K562 (cell line): ENCODE results near the gene PKD1.
"Not testable (repeated sequence)": the region's sequence is repeated elsewhere in the genome, so short reads cannot be mapped to it uniquely, and the experiment has no call there.

Experiments
- ARID3A ChIP-seq: IDR thresholded peaks from 2 replicates; pipeline ENCODE4 v1.6.1; 2012; ENCODE audit warnings: low read depth, low read length, improper control_type of control experiment, borderline replicate concordance
- CTCF ChIP-seq, 3 experiments: IDR thresholded peaks in 2 of 3; conservative IDR thresholded peaks in 1 of 3; 2 replicates each; pipeline ENCODE4 v1.5.1; 2011 to 2012; ENCODE audit warnings: low read length in 3 of 3, mild to moderate bottlenecking in 3 of 3, control low read depth in 2 of 3, improper control_type of control experiment in 1 of 3, inconsistent platforms in 1 of 3, low read depth in 1 of 3, mixed read lengths in 1 of 3, moderate library complexity in 1 of 3; ENCODE audit not compliant: insufficient read depth in 2 of 3
- DNMT1 ChIP-seq: fragments of 450-650 bp; IDR thresholded peaks from 2 replicates; pipeline ENCODE4 v1.6.1; 2016; ENCODE audit warnings: antibody characterized with exemption, mild to moderate bottlenecking
- KDM1A ChIP-seq, 2 experiments: fragments of 450-650 bp; IDR thresholded peaks; 2 replicates each; pipeline ENCODE4 v1.6.1; 2016; ENCODE audit warnings: mild to moderate bottlenecking in 2 of 2
- LCOR ChIP-seq: sonication (generic); formaldehyde crosslinking; IDR thresholded peaks from 2 replicates; pipeline ENCODE4 v1.8.0; 2022; ENCODE audit warnings: mild to moderate bottlenecking, missing genetic modification reagents
- MAFG ChIP-seq: fragments of 450-650 bp; conservative IDR thresholded peaks from 2 replicates; pipeline ENCODE4 v1.6.1; 2016; ENCODE audit warnings: missing genetic modification characterization, missing compliant biosample characterization
- NR2C2 ChIP-seq, 2 experiments: fragments of 200-800 bp in 1 of 2; sonication (Bioruptor generic) in 1 of 2; sonication (generic) in 1 of 2; formaldehyde crosslinking in 1 of 2; IDR thresholded peaks; 2 replicates each; pipeline versions ENCODE4 v1.6.1 to v1.8.0; 2016 to 2022; ENCODE audit warnings: mild to moderate bottlenecking in 1 of 2, missing compliant biosample characterization in 1 of 2, missing genetic modification characterization in 1 of 2, missing genetic modification reagents in 1 of 2
- PHF20 ChIP-seq: fragments of 450-650 bp; IDR thresholded peaks from 2 replicates; pipeline ENCODE4 v1.6.1; 2018; ENCODE audit not compliant: partially characterized antibody
- SMAD1 ChIP-seq: fragments of 150-350 bp; IDR thresholded peaks from 2 replicates; pipeline ENCODE4 v1.6.1; 2014; ENCODE audit warnings: low read length, low read depth; ENCODE audit not compliant: partially characterized antibody
- SP1 ChIP-seq: sonication (generic); formaldehyde crosslinking; IDR thresholded peaks from 2 replicates; pipeline ENCODE4 v1.8.1; 2022; ENCODE audit warnings: mild to moderate bottlenecking, missing genetic modification reagents
- SP2 ChIP-seq: IDR thresholded peaks from 2 replicates; pipeline ENCODE4 v1.6.1; 2011; ENCODE audit warnings: mild to moderate bottlenecking, low read depth, low read length, moderate library complexity; ENCODE audit not compliant: poor library complexity, severe bottlenecking; ENCODE audit errors: extremely low read depth
- ZBTB49 ChIP-seq: sonication (generic); formaldehyde crosslinking; IDR thresholded peaks from 2 replicates; pipeline ENCODE4 v1.8.0; 2022; ENCODE audit warnings: missing genetic modification reagents, mild to moderate bottlenecking, borderline replicate concordance
- TF ChIP-seq, protein P1 (sequence below): fragments of 250-450 bp; sonication (Bioruptor Pico); IDR thresholded peaks from 2 replicates; pipeline ENCODE4 v1.8.0; 2021; ENCODE audit warnings: moderate library complexity, mild to moderate bottlenecking, inconsistent platforms

GRCh38 chr16:2109872-2110271 is 25.8 kb downstream of the PKD1 start:
- TF ChIP-seq SP2; ARID3A; SMAD1; CTCF (IDR thresholded peaks at IDR 0.05 in 2 of 3, conservative IDR thresholded peaks at IDR 0.05 in 1 of 3; ENCODE audit: insufficient read depth in 2 of 3, low read depth in 1 of 3, low read length in 3 of 3); DNMT1; KDM1A (IDR thresholded peaks at IDR 0.05); SP1; PHF20; ZBTB49; MAFG (tag); NR2C2 (CRISPR knock-in tag; IDR thresholded peaks at IDR 0.05); NR2C2 (tag; IDR thresholded peaks at IDR 0.05); LCOR (CRISPR knock-in tag): not testable (repeated sequence)
- TF ChIP-seq, protein P1, sequence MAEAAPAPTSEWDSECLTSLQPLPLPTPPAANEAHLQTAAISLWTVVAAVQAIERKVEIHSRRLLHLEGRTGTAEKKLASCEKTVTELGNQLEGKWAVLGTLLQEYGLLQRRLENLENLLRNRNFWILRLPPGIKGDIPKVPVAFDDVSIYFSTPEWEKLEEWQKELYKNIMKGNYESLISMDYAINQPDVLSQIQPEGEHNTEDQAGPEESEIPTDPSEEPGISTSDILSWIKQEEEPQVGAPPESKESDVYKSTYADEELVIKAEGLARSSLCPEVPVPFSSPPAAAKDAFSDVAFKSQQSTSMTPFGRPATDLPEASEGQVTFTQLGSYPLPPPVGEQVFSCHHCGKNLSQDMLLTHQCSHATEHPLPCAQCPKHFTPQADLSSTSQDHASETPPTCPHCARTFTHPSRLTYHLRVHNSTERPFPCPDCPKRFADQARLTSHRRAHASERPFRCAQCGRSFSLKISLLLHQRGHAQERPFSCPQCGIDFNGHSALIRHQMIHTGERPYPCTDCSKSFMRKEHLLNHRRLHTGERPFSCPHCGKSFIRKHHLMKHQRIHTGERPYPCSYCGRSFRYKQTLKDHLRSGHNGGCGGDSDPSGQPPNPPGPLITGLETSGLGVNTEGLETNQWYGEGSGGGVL (CRISPR knock-in tag), result not testable (repeated sequence)
